ENCODE data around the gene FOXL3. TPM values are rescaled to one million over a fixed set of nuclear protein-coding genes. Genes with fewer than 3 reads are reported as not detected.

The FOXL3 gene
- total RNA-seq, 1 donor from 2014 or later: not detected

GRCh38 chr7:300546-301290 is 10.7 kb downstream of the FOXL3 start:
- ATAC-seq (no peak), DNase-seq (peak; percentile 32)
- intact Hi-C loops (cut with DNase I): no loop called here
- Histone ChIP-seq H3K27ac (no peak overlapping the region), H3K9me3 (no peaks in the 10 kb centered on the region), H3K36me3 (no peaks in the 10 kb centered on the region), H3K4me1 (no peaks in the 10 kb centered on the region), H3K27me3 (peaks cover under 1% of the 10 kb centered on the region), H3K4me3 (no peak overlapping the region)
- TF ChIP-seq CTCF (IDR thresholded peaks at IDR 0.05): no peak

- no peaks in the 10 kb centered on the region for H3K9me3 ChIP-seq
- DNase-seq (peak; percentile 57), ATAC-seq (no peak)
- no peak for TF ChIP-seq CTCF (IDR thresholded peaks at IDR 0.05)
- H3K27ac ChIP-seq: no peak overlapping the region
- no peaks in the 10 kb centered on the region for H3K27me3 ChIP-seq
- no peaks in the 10 kb centered on the region for H3K4me1 ChIP-seq
- intact Hi-C loops (cut with DNase I): no loop called here
- H3K36me3 ChIP-seq: no peaks in the 10 kb centered on the region
- H3K4me3 ChIP-seq: no peak overlapping the region
Measured at GRCh38 chr7:301291-302053, 11.5 kb downstream of the FOXL3 start.

- no peaks in the 10 kb centered on the region for H3K36me3 ChIP-seq
- TF ChIP-seq CTCF (IDR thresholded peaks at IDR 0.05): no peak
- no peaks in the 10 kb centered on the region for H3K27me3 ChIP-seq
- peak; percentile 48 for DNase-seq
- no peak overlapping the region for H3K27ac ChIP-seq
- no peak overlapping the region for H3K4me3 ChIP-seq
- intact Hi-C loops (cut with DNase I): no loop called here
- no peaks in the 10 kb centered on the region for H3K4me1 ChIP-seq
- no peaks in the 10 kb centered on the region for H3K9me3 ChIP-seq
- ATAC-seq: no peak
Measured at GRCh38 chr7:302054-302992, 12.4 kb downstream of the FOXL3 start.

GRCh38 chr7:303425-303824 is 13.5 kb downstream of the FOXL3 start:
- H3K27ac ChIP-seq: no peak overlapping the region
- ATAC-seq (no peak), DNase-seq (peak; percentile 36)
- H3K27me3 ChIP-seq: no peaks in the 10 kb centered on the region
- intact Hi-C loops (cut with DNase I): no loop called here
- no peak overlapping the region for H3K4me3 ChIP-seq
- no peaks in the 10 kb centered on the region for H3K9me3 ChIP-seq
- no peak for TF ChIP-seq CTCF (IDR thresholded peaks at IDR 0.05)
- no peaks in the 10 kb centered on the region for H3K36me3 ChIP-seq
- no peaks in the 10 kb centered on the region for H3K4me1 ChIP-seq

- Histone ChIP-seq H3K27me3 (no peaks in the 10 kb centered on the region), H3K27ac (no peak overlapping the region), H3K9me3 (no peaks in the 10 kb centered on the region), H3K4me3 (no peak overlapping the region), H3K4me1 (no peaks in the 10 kb centered on the region), H3K36me3 (no peaks in the 10 kb centered on the region)
- ATAC-seq (peak; percentile 5), DNase-seq (peak; percentile 46)
- intact Hi-C loops (cut with DNase I): no loop called here
- TF ChIP-seq CTCF (IDR thresholded peaks at IDR 0.05): no peak
Measured at GRCh38 chr7:303884-304573, 14.1 kb downstream of the FOXL3 start.
